Breast epithelium (tissue), 4 donors: ENCODE data around the gene RNASET2. TPM values are rescaled to one million over a fixed set of nuclear protein-coding genes. Genes with fewer than 3 reads are reported as not detected.

Experiments used
- DNase-seq, 2 donors: peaks; one replicate each; pipeline ENCODE4 v3.0.0-alpha.2; 2019; ENCODE audit warnings: low spot score in 2 of 2
- H3K27ac ChIP-seq, 2 donors: fragments of 200-600 bp; sonication (generic) in 1 of 2; one replicate each; pipeline ENCODE4 v1.5.1; 2016 to 2019; ENCODE audit warnings: mild to moderate bottlenecking in 1 of 2
- H3K27me3 ChIP-seq, 2 donors: fragments of 200-600 bp; sonication (generic) in 1 of 2; one replicate each; pipeline versions ENCODE4 v1.5.1 to v1.6.0; 2017 to 2019; ENCODE audit warnings: control low read depth in 1 of 2, mild to moderate bottlenecking in 1 of 2
- H3K36me3 ChIP-seq: fragments of 200-600 bp; one replicate; pipeline ENCODE4 v1.5.1; 2019
- H3K4me1 ChIP-seq, 2 donors: fragments of 200-600 bp; sonication (generic); one replicate each; pipeline ENCODE4 v1.5.1; 2016 to 2019; ENCODE audit warnings: control low read depth in 1 of 2
- H3K4me3 ChIP-seq, 3 donors: fragments of 200-600 bp; sonication (generic); 1 replicate in 2 of 3; 2 replicates in 1 of 3; pipeline ENCODE4 v1.5.1; 2016 to 2019; ENCODE audit warnings: mild to moderate bottlenecking in 3 of 3, moderate library complexity in 2 of 3
- H3K9me3 ChIP-seq, 2 donors: fragments of 200-600 bp; sonication (generic) in 1 of 2; one replicate each; pipeline ENCODE4 v1.5.1; 2016 to 2019; ENCODE audit warnings: control low read depth in 1 of 2
- POLR2A ChIP-seq: fragments of 450-650 bp; IDR thresholded peaks from one replicate; pipeline ENCODE4 v1.6.1; 2016; ENCODE audit warnings: antibody characterized with exemption, mild to moderate bottlenecking, moderate library complexity
- POLR2AphosphoS5 ChIP-seq, 3 donors: sonication (generic); formaldehyde crosslinking; IDR thresholded peaks; one replicate each; pipeline ENCODE4 v1.6.1; 2017; ENCODE audit warnings: antibody characterized with exemption in 3 of 3
- intact Hi-C: fragments of 100-400 bp; cut with DNase I; formaldehyde crosslinking; loops from one replicate; pipeline ENCODE4 v1.15.1; 2023; ENCODE audit warnings: low total_unique reads
- total RNA-seq, 3 donors: library from RNA; depleted of rRNA; stranded (reverse); fragments of >200 nt; gene quantifications; one replicate each; pipeline ENCODE4 v1.1.0, GENCODE V29; 2016
- TF ChIP-seq, protein P1 (sequence below), 3 donors: fragments of 450-650 bp; IDR thresholded peaks; one replicate each; pipeline ENCODE4 v1.5.1; 2016 to 2017; ENCODE audit warnings: antibody characterized with exemption in 3 of 3, mild to moderate bottlenecking in 3 of 3, moderate library complexity in 3 of 3

Gene RNASET2, protein sequence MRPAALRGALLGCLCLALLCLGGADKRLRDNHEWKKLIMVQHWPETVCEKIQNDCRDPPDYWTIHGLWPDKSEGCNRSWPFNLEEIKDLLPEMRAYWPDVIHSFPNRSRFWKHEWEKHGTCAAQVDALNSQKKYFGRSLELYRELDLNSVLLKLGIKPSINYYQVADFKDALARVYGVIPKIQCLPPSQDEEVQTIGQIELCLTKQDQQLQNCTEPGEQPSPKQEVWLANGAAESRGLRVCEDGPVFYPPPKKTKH
- total RNA-seq = 10 to 100 TPM; 35.1 to 82.9 (median 80.6) TPM

- no peaks in the 10 kb centered on the region for H3K36me3 ChIP-seq
- TF ChIP-seq, protein P1, sequence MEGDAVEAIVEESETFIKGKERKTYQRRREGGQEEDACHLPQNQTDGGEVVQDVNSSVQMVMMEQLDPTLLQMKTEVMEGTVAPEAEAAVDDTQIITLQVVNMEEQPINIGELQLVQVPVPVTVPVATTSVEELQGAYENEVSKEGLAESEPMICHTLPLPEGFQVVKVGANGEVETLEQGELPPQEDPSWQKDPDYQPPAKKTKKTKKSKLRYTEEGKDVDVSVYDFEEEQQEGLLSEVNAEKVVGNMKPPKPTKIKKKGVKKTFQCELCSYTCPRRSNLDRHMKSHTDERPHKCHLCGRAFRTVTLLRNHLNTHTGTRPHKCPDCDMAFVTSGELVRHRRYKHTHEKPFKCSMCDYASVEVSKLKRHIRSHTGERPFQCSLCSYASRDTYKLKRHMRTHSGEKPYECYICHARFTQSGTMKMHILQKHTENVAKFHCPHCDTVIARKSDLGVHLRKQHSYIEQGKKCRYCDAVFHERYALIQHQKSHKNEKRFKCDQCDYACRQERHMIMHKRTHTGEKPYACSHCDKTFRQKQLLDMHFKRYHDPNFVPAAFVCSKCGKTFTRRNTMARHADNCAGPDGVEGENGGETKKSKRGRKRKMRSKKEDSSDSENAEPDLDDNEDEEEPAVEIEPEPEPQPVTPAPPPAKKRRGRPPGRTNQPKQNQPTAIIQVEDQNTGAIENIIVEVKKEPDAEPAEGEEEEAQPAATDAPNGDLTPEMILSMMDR (IDR thresholded peaks at IDR 0.05) = no peak
- TF ChIP-seq POLR2AphosphoS5 (IDR thresholded peaks at IDR 0.05) = peak in 2 of 3 donors; percentile 43 to 57
- TF ChIP-seq POLR2A = peak; percentile 61
- peak within 1 kb of the TSS; percentile 88 to 90 for H3K27ac ChIP-seq
- intact Hi-C loops = no loop called here
- H3K9me3 ChIP-seq = no peaks in the 10 kb centered on the region
- DNase-seq = peak; percentile 85 to 97
- H3K27me3 ChIP-seq = no peaks in the 10 kb centered on the region
- H3K4me1 ChIP-seq = peaks cover 0 to 6% of the 10 kb centered on the region in 2 donors
- peak within 1 kb of the TSS; percentile 69 to 92 (median 84) for H3K4me3 ChIP-seq
Measured at GRCh38 chr6:166956444-166957086, at the start of gene RNASET2. RNASET2 (minus strand) TSS chr6:166956550; CDS start chr6:166956182, 368 bp downstream.

DNA sequence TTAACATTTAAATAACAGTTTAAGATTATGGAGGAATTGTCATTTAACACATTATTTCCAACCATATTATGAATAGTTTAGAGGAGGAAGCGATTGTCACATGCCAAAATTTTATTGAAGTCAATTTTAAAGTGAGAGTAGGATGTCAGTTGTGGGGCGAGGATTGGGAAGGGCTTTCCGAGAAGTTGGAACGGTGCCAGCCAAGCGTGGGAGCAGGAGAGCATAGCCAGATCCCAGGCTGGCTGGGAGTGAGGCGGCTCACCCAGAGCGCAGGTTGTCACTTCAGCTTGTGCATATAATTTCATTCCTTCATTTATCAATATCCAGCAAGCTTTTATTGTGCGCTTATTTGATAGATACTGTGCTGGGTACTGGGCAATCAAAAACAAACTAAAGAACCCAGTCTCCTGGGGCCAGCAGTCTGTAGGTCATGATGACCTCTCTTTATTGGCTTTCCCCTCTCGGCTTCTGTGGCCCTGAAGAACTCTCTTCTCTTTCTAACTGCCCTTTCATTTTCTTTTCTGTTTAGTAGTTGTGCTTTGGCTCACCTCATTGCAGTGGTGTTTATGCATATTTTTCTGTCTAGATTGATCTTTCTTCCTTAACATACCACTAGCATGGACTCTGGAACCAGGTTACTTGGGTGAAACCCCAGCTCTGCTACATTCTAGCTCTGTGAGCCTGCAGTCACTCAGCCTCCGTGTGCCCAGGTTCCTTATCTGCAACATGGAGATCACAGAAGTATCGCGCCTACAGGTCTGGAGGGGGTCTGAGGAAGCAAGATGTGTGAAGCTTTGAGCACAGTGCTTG, 49.2 kb upstream of the RNASET2 start:
- peaks cover 0 to 11% of the 10 kb centered on the region in 2 donors for H3K4me1 ChIP-seq
- H3K27me3 ChIP-seq = no peaks in the 10 kb centered on the region
- H3K9me3 ChIP-seq = no peaks in the 10 kb centered on the region
- no peak for DNase-seq
- H3K36me3 ChIP-seq = no peaks in the 10 kb centered on the region
- intact Hi-C loops = loop anchor here (2.0 kb wide), 1 partner anchor 71 kb away; no protein-coding TSS in a partner anchor
- no peak for TF ChIP-seq POLR2A
- no peak for TF ChIP-seq POLR2AphosphoS5 (IDR thresholded peaks at IDR 0.05)
- H3K4me3 ChIP-seq = peak overlapping the region in 1 of 3 donors; percentile 7
- no peak overlapping the region for H3K27ac ChIP-seq

- Histone ChIP-seq H3K27me3 (no peaks in the 10 kb centered on the region), H3K9me3 (no peaks in the 10 kb centered on the region), H3K36me3 (no peaks in the 10 kb centered on the region), H3K4me1 (peaks cover 0 to 11% of the 10 kb centered on the region in 2 donors), H3K4me3 (no peak overlapping the region), H3K27ac (no peak overlapping the region)
- TF ChIP-seq, protein P1 (IDR thresholded peaks at IDR 0.05) = no peak
- no peak for TF ChIP-seq POLR2AphosphoS5 (IDR thresholded peaks at IDR 0.05)
- no peak for TF ChIP-seq POLR2A
- intact Hi-C loops = no loop called here
- DNase-seq = no peak
Measured at GRCh38 chr6:167000759-167001158, 44.4 kb upstream of the RNASET2 start.

DNA sequence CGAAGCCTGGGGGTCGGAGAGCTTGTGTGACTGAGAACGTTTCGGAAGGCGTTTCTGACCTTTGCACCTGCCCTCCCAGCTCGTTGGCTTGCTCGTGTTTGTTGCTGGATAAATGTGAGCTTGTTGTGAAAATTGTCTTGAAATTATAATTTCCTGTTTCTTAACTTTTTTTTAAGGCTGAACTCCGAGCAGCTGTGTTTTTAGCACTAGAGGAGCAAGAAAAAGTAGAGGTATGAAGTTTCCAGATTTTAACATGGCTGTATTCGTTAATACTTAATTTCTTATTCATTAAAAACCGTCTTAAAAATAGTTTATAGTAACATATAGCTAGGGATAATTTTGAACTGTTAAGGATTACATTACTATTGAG, 43.5 kb upstream of the RNASET2 start:
- Histone ChIP-seq H3K27ac (peak overlapping the region; percentile 80 to 83), H3K4me3 (peak overlapping the region; percentile 84 to 99 (median 86)), H3K9me3 (no peaks in the 10 kb centered on the region), H3K27me3 (no peaks in the 10 kb centered on the region), H3K4me1 (peaks cover 0 to 7% of the 10 kb centered on the region in 2 donors), H3K36me3 (no peaks in the 10 kb centered on the region)
- intact Hi-C loops = no loop called here
- DNase-seq = no peak
- TF ChIP-seq, protein P1 (IDR thresholded peaks at IDR 0.05) = no peak
- no peak for TF ChIP-seq POLR2A
- no peak for TF ChIP-seq POLR2AphosphoS5 (IDR thresholded peaks at IDR 0.05)

DNA sequence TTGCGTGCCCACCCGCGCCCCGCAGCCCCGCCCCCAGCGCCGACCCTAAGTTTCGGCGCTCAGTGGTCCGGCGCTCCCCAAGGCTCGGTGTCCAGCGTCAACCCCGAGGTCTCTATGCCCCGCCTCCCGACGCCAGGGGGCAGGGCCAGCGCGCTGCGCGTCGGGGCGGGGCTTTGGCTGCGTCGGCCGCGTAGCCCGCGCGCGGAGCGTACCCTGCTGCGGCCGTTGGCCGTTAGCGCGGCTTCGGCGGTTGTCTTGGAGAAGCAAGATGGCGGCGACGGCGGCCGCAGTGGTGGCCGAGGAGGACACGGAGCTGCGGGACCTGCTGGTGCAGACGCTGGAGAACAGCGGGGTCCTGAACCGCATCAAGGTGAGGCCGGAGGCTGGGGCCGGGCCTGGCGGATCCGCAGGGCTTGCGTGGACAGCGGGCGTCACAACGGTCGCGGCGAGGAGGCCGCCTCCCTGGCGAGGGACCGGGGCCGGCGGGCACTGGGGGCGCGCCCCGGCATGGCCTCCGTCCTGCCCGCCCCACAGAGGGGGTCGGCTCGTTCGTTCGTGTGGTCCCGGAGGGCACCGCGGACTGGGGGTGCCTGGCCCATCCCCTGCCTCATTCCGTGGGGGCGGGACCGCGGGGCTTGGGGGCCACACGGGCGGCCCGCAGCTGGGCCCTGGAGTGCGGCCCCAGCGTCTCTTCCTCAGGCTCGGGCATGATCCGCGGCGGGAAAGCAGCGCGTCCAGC, 43.0 kb upstream of the RNASET2 start, which contains the start of gene CEP43:
Gene CEP43 (plus strand): TSS at position 253 of the 739 bp plus-strand sequence. CDS start 16 bp downstream, at position 269.
- H3K4me3 ChIP-seq = peak within 1 kb of the TSS; percentile 84 to 99 (median 86)
- no peaks in the 10 kb centered on the region for H3K27me3 ChIP-seq
- no peaks in the 10 kb centered on the region for H3K9me3 ChIP-seq
- peak in 2 of 3 donors; percentile 52 to 64 for TF ChIP-seq POLR2AphosphoS5 (IDR thresholded peaks at IDR 0.05)
- TF ChIP-seq, protein P1 (IDR thresholded peaks at IDR 0.05) = peak in 1 of 3 donors; percentile 10
- no peak for TF ChIP-seq POLR2A
- intact Hi-C loops = no loop called here
- H3K36me3 ChIP-seq = no peaks in the 10 kb centered on the region
- H3K4me1 ChIP-seq = peaks cover 0 to 6% of the 10 kb centered on the region in 2 donors
- peak; percentile 85 to 88 for DNase-seq
- H3K27ac ChIP-seq = peak within 1 kb of the TSS; percentile 80 to 83
